GM10847 (cell line): ENCODE data around the gene MARS1.

Experiments used
- POLR2A ChIP-seq: IDR thresholded peaks from 2 replicates; pipeline ENCODE4 v1.6.1; 2011; ENCODE audit not compliant: insufficient read length; ENCODE audit errors: extremely low read depth

MARS1 gene

DNA sequence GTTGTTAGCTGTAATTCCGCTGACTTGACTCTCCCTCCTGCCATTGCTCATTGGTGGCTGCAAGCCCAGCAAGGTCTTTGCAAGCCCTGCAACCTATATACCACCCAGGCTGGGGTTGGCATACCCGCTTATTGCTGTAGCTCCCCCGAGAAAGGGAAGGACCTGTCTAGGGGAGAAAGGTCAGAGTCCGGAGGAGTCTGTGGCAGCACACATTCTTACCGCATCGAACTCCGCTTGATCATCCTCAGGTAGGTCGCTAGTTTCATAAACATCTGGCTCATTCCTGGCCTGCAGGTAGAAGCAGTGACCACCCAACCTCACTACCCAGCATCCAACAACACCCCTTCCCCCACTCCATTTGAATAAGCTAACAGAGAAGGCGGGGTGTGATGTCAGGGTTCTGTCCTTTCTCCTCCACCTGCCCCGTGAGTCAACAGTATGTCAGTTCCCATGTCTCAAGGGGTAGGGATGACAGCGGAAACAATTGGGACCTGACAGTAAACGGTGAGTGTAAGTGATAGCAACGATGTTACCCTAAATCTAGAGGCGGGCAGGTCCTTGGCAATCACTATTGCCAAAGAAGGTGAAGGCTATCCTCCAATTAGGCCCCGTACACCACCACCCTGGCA, 58.1 kb downstream of the MARS1 start:
- no peak for TF ChIP-seq POLR2A

DNA sequence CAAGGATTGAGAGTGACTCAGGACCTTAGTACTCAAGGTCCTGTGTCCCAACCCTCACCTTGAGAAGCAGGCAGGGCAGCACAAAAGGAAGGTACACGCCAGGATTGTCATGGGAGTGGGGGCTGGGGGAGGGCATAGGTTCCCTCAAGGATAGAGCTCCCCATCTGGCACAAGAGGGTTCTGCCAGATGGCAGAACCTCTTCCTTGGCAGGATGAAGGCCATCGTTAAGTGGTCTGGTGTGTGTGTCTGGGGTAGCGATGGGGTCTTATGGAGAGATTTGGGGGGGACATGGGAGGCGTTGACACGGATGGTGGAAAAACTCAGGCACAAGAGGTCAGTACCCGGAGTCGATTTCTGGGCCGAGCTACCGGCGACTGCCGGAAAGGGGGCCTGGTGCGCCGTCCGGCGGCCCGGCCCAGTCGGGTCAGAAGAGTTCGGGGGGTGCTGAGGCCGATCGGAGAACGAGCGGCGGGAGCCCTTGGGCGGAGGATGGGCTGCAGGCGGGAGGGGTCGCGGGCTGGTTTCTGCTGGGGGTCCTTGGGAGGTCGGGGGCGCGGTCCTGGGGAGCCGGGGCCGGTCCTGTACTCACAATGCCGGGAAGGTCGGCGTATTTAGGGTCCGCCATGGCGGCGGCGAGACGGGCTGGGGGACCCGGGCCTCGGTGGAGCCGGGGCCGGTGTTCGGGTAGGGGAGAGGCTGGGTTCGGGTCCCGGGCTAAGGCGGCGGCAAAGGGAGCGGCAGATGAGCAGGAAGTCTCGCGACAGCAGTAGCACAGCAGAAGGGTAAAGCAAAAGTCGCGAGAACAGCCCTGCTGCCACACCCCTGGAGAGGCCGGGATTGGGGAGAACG, 58.8 kb downstream of the MARS1 start, which contains the start of gene DCTN2:
Gene DCTN2 (minus strand): TSS at position 755 of the 850 bp plus-strand sequence. CDS start 129 bp downstream, at position 626.
- TF ChIP-seq POLR2A: no peak

DNA sequence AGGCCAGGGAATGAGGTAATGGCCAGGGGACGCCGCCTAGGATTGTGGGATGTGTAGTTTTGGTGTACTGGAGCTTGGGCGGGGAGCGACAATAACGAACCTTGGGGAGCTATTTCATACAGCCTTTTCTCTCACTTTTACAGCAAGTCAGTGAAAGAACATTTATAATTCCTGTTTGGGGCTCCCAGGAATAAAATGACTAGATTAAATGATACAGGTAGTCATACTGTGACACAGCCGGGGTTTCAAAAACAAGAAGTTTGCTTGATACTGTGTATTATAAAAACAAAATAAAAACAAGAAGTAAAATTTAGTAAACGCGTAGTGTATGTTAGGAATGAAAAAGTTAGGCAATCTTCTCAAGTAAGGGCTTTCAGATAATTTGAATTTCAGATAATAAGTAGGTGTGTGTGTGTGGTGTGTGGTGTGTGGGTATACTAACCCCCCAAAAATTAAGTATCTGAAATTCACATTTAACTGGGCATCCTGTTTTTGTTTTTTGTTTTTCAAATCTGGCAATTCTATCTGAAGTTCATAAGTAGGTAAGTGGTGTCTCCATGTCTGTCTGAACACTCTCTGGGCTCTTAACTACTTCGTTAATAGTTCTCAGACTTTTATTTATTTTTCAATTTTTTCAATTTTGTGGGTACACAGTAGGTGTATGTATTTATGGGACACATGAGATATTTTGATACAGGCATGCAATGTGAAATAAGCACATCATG, 59.6 kb downstream of the MARS1 start:
- no peak for TF ChIP-seq POLR2A

DNA sequence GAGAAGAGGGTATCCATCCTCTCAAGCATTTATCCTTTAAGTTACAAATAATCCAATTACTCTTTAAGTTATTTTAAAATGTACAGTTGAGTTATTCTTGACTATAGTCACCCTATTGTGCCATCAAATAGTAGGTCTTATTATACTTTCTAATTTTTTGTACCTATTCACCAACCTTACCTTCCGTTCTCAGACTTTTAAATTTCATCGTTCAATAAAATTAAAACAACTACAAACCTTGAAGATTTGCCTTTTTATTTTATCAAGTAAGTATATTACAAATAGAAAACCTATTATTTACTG, 60.1 kb downstream of the MARS1 start:
- no peak for TF ChIP-seq POLR2A

DNA sequence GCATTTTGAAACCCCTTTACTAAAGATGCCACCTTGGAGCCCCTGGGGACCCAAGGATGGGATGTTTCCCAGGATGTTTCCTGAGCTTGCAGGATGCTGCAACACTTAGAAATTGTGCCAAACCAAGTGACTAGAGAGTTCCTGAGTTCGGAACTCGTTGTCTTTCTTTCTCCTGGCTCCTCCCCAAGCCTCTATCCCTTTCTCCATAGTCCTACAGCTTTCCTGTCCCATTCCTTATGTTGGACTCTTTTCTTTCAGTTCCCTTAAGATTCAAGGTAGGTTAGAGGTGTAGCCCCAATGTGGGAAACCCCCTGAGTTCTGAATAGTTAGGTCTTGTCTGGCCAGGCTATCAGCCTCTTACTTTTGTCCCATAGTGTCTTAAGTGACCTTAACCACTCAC, 60.6 kb downstream of the MARS1 start:
- no peak for TF ChIP-seq POLR2A

DNA sequence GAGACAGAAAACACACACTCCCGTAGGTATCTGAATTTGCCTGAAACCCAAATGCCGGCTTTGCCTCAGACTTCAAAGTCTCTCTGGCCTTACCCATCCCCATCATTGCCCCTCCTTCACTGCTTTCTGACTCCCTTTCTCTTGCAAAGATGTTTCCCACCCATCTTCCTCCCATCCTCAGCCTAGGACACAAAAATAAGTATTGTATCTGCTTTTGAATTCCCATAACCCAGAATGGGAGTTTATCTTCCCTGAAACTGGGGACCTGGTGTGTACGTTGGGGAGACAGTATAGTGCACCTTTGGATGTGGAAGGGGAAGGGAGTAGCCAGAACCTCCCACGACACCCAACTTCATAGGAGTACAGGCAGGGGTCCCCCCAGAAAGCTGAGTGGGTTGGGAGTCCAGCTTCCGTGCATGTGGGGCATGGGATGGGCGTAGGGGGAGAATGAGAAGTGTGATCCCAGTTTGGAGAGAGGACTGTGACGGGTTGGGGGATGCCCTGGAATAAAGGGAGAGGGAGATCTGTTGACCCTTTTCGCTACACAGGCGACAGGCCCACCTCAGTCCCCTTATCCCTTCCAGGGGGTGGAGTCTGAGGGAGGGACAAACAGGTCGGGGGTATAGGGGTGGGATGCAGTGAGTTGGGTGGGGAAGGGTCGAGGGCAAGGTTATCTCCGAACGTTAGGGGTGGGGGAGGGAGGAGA, 61.5 kb downstream of the MARS1 start:
- TF ChIP-seq POLR2A: no peak

DNA sequence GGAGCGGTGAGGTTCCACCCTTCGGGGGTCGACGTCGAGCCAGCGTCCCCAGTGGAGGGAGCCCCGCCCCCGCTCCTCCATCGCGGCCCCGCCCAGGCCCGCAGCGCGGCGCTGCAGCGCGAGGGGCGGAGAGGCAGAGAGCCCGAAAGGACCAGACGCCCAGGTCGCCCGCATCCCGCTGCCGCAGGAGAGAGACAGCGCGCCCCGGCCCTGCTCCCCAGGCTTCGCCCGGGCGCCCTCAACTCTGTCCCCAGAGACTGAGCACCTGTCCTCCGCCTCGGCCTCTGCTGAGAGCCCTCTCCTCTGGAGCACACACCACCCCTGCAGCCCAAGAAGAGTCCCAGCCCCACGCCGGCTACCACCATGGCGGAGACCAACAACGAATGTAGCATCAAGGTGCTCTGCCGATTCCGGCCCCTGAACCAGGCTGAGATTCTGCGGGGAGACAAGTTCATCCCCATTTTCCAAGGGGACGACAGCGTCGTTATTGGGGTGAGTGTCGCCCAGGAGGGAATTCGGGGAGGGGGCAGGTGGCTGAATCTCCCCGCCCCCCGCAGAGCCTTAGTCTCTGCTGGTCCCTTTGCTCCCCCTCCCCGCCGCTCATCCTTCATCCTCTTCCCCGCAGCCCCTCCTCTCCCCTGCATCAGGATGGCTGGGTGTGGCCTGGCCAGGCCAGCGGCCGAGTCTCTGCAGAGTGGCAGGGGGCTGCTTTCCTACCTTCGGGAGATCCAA, 62.2 kb downstream of the MARS1 start, which contains the start of gene KIF5A:
Gene KIF5A (plus strand): TSS at position 136 of the 732 bp plus-strand sequence. CDS start 228 bp downstream, at position 364.
- no peak for TF ChIP-seq POLR2A

DNA sequence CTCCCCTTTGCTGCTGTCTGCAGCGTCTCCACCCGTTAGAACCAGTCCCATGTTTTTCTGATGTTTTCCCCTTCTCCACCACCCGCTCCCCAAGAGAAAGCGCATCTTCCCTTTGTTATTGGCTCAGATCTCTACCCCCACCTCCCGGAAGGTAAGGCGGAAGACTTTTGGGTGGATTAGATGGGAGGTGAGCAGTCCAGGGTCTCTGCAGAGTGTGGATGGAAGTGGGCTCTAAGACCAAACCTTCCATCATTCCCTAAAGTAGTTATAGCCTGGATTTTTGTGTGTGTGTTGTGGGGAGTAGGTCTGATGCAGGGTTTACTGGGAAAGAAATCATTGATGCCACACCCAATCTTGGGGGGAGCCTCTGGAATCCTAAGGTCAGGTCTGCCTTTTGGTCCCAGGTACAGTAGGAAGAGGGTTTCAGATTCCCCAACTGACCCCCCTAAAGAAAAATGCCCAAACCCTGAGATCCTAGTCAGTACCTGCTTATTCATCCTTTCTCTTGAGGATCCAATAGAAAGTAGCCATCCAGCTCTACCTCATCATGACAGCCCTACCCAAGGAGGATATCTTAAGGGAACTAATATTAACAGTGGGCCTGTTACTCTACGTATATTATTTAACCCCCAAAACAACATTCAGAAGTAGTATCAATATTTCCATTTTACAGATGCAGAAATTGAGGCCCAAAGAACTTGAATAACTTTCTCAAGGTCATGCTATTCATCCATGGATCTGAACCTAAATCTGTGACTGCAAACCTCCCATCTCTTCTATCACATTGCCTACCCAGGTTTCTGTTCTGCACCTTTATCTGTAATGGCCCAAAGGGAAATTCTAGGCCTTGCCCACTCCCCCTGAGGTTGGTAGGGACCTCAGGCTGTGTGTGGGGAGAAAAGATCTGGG, 63.0 kb downstream of the MARS1 start:
- TF ChIP-seq POLR2A: no peak

DNA sequence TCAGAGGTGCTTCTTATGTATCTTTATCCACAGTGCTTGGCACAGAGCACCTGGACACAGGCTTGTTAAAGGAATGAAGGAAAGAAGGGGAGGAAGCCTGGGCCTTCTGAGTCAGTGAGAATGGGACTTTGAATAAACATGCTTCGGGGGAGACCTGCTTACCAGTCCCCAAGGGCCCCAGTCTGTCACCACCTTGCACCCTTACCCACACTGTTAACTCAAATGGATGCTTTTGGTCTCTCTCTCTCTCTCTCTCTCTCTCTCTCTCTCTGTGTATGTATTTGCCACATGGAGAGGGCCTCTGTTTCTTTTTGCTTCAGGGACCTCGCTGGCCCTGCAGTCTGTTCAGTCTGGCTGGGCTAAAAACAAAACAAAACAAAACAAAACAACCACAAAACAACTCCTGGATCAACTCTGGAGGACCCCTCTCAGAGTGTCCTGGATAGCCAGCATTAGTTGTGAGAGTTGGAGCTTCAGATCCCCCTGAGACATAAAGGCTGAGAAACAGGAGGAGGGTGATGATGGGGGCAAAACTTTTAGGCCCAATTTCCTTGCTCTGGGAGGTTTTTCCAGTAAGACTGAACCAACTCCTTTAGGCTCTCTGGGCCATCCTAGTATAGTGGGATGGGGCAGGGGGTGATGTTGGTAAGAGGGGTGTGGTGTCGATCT, 63.9 kb downstream of the MARS1 start:
- TF ChIP-seq POLR2A: no peak

DNA sequence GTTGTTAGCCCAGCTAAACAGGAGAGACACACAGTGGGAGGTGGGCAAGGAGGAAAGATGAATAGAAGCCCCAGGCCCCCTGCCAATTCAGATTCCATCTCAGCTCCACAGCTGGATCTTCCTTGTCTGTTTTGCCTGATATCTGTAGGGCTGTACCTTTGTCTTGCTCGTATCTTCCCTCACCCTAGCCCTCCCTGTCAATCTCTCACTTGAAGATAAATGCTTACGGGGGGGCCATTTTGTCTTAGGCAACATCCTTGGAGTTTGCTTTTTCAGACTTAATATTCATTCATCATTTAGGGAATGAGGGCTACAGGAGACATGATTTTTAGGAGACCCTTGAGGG, 64.4 kb downstream of the MARS1 start:
- no peak for TF ChIP-seq POLR2A

DNA sequence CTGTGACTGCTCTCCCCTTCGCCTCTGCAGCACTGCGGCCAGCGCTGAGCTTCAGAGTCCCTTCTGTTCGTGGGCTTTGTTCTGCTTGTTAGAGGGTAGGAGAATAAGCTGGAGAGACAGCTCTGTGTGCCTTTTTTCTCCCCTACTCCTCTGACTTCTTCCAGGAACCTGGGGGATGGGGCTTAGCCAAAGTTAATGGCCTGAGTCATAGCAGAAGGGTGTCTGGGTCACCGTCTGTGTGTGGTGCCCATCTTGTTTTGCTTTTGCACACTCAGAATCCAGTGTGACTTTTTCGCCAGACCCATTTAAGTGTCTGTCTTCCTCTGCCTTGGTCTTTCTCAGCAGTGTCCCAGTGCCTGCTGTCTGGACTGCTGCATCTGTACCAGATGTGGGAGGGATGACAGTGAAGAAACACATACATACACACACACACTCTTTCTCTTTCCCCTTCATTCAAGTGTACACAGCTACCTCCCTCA, 65.0 kb downstream of the MARS1 start:
- no peak for TF ChIP-seq POLR2A

DNA sequence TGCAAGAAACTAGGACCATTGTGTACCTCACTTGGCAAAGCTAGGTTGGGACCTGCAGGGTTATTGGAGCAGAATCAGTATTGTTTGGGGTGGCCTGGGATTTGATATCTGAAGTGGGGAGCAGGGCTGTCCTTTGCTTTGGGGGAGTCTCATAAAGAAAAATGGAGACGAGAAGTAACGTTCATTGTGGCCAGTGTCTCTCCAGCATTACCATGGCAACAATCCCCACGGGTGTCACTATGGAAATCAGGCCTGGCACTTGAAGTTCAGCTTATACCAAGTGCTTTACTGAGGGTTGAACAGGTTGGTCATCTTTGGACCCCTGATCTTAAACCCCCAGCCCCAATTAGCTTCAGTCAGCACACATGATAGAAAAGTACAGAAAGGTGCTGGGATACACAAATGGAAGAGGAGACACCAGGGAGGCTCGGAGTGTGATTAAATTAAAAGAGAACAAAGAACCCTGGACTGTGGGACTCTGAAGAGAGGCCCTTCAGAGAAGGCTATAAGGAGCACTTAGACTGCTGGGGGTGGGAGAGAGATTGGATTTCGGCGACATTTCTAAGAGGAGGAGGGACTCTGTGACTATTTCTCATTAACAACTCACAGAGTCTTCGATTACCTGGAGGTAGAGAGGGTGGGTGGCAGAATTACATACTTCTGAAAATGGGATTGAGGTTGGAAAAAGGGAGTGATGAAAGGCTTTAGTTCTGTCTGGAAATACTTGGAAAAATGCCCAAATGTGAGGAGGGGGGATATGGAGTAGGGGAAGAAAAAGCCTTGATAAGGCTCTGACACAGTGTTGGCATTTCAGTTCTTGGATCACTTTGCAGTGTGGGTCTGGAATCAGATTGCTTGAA, 65.7 kb downstream of the MARS1 start:
- no peak for TF ChIP-seq POLR2A
